Mononuclear cell (primary cell): ENCODE data around the gene PDX1. TPM values are rescaled to one million over a fixed set of nuclear protein-coding genes. Genes with fewer than 3 reads are reported as not detected.

Experiments used
- H3K27me3 ChIP-seq: 2 replicates; pipeline ENCODE4 v1.6.0; 2011; ENCODE audit warnings: low read length, control low read depth; ENCODE audit not compliant: insufficient read depth
- H3K4me1 ChIP-seq: 2 replicates; pipeline ENCODE4 v1.5.1; 2011; ENCODE audit warnings: mild to moderate bottlenecking, low read length, control low read depth; ENCODE audit not compliant: insufficient read depth
- H3K4me3 ChIP-seq: 2 replicates; pipeline ENCODE4 v1.5.1; 2011; ENCODE audit warnings: mild to moderate bottlenecking, low read length, moderate library complexity
- H3K9me3 ChIP-seq: 2 replicates; pipeline ENCODE4 v1.5.1; 2011; ENCODE audit warnings: low read depth, mild to moderate bottlenecking, control low read depth, low read length
- total RNA-seq: library from RNA; depleted of rRNA; stranded (reverse); fragments of >200 nt; gene quantifications from one replicate; pipeline ENCODE4 v1.2.3, GENCODE V29; 2012

The PDX1 gene
- total RNA-seq: not detected

DNA sequence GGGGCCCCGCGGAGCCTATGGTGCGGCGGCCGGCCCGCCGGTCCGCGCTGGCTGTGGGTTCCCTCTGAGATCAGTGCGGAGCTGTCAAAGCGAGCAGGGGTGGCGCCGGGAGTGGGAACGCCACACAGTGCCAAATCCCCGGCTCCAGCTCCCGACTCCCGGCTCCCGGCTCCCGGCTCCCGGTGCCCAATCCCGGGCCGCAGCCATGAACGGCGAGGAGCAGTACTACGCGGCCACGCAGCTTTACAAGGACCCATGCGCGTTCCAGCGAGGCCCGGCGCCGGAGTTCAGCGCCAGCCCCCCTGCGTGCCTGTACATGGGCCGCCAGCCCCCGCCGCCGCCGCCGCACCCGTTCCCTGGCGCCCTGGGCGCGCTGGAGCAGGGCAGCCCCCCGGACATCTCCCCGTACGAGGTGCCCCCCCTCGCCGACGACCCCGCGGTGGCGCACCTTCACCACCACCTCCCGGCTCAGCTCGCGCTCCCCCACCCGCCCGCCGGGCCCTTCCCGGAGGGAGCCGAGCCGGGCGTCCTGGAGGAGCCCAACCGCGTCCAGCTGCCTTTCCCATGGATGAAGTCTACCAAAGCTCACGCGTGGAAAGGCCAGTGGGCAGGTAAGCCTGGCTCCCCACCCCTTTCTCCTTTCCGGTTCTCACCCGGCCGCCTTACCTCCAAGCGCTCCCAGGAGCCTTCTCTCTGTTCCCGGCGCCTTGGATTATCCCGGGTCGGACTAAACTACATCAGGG lies at the start of gene PDX1:
PDX1 (plus strand) TSS at position 67 of the 743 bp plus-strand sequence; CDS start at position 206, 139 bp downstream.
- no peaks in the 10 kb centered on the region for H3K9me3 ChIP-seq
- H3K27me3 ChIP-seq: peaks cover 94% of the 10 kb centered on the region
- H3K4me3 ChIP-seq: no peak within 1 kb of the TSS
- H3K4me1 ChIP-seq: peaks cover 36% of the 10 kb centered on the region

DNA sequence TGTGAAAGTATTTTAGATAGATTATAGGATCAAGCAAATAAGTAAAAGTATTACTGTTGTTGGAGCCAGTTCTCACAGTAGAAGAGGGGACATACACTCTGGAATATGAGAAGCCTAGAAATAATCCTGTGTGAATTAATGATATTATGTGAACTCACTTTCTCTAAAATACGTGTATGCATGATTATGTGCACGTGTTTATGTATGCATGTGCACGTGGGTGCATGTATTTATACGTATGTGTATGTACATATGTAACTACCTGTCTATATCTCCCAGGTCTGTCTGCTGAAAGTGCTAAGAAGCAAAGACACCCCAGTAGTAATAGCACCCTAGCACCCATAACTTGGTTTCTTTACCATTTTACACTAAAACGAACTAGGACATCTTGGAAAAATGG lies 41.5 kb upstream of the PDX1 start:
- Histone ChIP-seq H3K9me3 (no peaks in the 10 kb centered on the region), H3K27me3 (peaks cover 63% of the 10 kb centered on the region)

DNA sequence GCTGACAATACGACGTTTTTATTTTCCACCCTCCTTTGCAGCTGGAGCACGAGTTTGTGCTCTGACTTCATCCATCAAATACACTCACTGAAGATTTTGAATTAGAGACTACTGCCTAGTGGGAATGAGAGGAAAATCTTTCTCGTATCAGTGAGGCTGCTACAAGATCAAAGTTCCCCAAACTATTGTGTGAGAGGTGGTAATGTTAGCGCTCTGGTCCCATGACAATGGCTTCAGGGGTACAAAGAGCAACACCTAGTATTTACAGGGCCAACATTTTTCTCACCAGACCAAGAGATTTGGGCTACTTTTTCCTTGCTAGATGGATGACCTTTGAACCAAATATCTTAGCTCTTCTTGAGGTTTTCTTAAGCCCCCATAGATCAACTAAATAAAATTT lies 30.3 kb upstream of the PDX1 start:
- no peak overlapping the region for H3K4me3 ChIP-seq
- H3K4me1 ChIP-seq: no peaks in the 10 kb centered on the region
- peaks cover 42% of the 10 kb centered on the region for H3K27me3 ChIP-seq
- peaks cover 11% of the 10 kb centered on the region for H3K9me3 ChIP-seq

More for the DNA sequence above, 41.5 kb upstream of the PDX1 start:
- Histone ChIP-seq H3K4me1 (no peaks in the 10 kb centered on the region), H3K4me3 (no peak overlapping the region)

DNA sequence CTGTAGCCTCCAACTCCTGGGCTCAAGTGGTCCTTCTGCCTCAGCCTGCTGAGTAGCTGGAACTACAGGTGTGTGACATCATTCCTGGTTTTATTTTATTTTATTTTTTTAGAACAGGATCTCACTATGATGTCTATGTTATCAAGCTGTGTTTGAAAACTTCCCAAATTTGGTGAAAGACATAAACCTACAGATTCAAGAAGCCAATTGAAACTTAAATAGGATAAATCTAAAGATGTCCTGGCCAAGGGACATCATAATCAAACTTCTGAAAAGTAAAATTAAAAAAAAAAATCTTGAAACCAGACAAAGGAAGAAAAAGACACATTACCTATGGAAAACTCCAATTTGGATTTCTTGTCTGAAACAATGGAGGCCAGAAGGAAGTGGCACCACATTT lies 23.1 kb upstream of the PDX1 start:
- Histone ChIP-seq H3K27me3 (peaks cover 61% of the 10 kb centered on the region), H3K4me1 (no peaks in the 10 kb centered on the region), H3K9me3 (peaks cover 9% of the 10 kb centered on the region), H3K4me3 (no peak overlapping the region)

DNA sequence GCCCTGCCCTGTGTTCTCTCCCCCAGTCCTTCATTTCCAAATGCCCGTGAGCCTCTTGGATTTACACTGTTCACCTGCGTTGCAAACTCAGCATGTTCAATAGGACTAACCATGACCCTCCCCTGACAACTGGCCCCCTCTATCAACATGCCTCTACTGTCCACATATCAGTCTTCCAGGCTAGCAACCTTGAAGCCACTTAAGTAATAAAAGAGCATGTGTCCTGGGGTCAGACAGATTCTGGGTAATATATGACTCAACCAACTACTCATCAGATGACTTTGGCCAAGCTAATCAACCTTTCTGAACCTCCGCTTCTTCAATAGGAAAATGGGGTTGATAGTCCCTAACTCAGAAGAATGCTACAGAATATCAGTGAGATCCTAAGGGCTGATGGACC lies 15.1 kb upstream of the PDX1 start:
- H3K9me3 ChIP-seq: no peaks in the 10 kb centered on the region
- H3K4me3 ChIP-seq: no peak overlapping the region
- H3K27me3 ChIP-seq: peaks cover 53% of the 10 kb centered on the region
- H3K4me1 ChIP-seq: no peaks in the 10 kb centered on the region

- H3K4me3 ChIP-seq: no peak overlapping the region
- no peaks in the 10 kb centered on the region for H3K4me1 ChIP-seq
- peaks cover 54% of the 10 kb centered on the region for H3K27me3 ChIP-seq
- H3K9me3 ChIP-seq: no peaks in the 10 kb centered on the region
Measured at GRCh38 chr13:27905650-27906049, 14.2 kb upstream of the PDX1 start.

DNA sequence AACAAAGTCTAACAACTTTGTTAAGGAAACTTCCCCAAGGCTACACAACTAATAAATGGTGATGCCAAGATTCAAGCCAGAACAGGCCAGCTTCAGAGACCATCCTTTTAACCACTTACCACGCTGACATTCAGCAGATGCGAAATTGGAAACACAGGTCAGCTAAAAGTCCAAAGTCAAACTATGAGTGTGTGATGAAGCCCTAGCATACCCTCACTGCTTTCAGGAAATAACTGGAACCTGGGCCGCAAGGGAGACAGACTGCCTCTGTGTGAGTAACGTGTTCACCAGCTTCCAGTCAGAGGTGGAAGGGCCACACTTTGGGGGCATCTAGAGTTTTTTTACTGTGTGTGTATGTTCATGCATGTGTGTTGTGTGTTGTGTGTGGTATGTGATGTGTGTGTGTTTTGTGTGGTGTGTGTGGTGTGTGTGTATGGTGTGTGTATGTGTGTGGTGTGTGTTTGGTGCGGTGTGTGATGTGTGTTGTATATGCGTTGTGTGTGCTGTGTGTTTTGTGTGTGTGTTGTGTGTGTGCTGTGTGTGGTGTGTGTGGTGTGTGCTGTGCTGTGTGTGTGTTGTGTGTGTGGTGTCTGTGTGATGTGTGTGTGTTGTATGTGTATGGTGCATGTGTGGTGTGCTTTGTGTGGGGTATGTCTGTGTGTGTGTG lies 12.5 kb upstream of the PDX1 start:
- H3K27me3 ChIP-seq: peaks cover 57% of the 10 kb centered on the region

DNA sequence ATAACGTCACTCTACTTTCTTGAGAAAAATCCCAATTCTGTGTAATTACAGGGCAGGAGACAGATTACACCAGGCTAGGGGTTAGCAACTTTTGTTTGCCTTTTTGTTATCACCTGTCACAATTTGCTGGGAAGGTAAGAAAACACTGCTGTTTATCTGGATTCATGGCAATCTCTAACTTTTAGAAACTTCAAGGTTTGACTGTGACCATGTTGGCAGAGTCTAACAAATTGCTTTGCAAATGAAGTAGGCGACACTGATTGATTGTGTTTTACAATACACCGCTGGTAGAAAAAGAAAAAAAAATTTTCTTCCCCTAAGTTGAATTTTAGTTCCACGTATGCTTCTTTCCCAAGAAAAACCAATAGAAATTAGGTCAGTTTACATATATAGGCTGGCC lies 10.4 kb upstream of the PDX1 start:
- peaks cover 62% of the 10 kb centered on the region for H3K27me3 ChIP-seq

More for the DNA sequence above, 12.5 kb upstream of the PDX1 start:
- no peaks in the 10 kb centered on the region for H3K9me3 ChIP-seq
- no peak overlapping the region for H3K4me3 ChIP-seq
- no peaks in the 10 kb centered on the region for H3K4me1 ChIP-seq

GRCh38 chr13:27911521-27911920 lies 8.3 kb upstream of the PDX1 start:
- H3K4me3 ChIP-seq: no peak overlapping the region
- no peaks in the 10 kb centered on the region for H3K9me3 ChIP-seq
- no peaks in the 10 kb centered on the region for H3K4me1 ChIP-seq
- H3K27me3 ChIP-seq: peaks cover 66% of the 10 kb centered on the region

More for the DNA sequence above, 10.4 kb upstream of the PDX1 start:
- H3K9me3 ChIP-seq: no peaks in the 10 kb centered on the region
- no peak overlapping the region for H3K4me3 ChIP-seq
- no peaks in the 10 kb centered on the region for H3K4me1 ChIP-seq

DNA sequence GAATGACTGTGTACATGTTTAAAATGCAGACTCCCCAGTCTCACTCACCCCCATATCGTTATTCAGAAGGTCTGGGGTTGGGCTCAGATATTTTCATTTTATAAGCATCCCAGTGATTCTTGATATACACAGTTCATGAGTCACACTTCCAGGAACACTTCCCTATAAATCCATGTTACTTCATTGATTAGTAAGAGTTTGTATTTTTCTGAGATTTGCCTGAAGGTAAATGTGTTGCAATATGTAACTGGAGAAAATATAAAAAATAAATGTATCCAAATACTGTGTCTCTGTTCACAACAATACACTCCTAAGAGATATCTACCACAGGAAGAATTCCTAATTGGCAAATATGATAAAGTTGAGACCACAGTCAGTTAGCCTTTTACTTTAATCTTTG lies 6.6 kb upstream of the PDX1 start:
- Histone ChIP-seq H3K4me1 (peaks cover 10% of the 10 kb centered on the region), H3K27me3 (peaks cover 74% of the 10 kb centered on the region), H3K9me3 (no peaks in the 10 kb centered on the region), H3K4me3 (no peak overlapping the region)

- H3K27me3 ChIP-seq: peaks cover 82% of the 10 kb centered on the region
- H3K4me1 ChIP-seq: peaks cover 22% of the 10 kb centered on the region
- no peak overlapping the region for H3K4me3 ChIP-seq
- no peaks in the 10 kb centered on the region for H3K9me3 ChIP-seq
Measured at GRCh38 chr13:27915301-27916207, 4.2 kb upstream of the PDX1 start.

DNA sequence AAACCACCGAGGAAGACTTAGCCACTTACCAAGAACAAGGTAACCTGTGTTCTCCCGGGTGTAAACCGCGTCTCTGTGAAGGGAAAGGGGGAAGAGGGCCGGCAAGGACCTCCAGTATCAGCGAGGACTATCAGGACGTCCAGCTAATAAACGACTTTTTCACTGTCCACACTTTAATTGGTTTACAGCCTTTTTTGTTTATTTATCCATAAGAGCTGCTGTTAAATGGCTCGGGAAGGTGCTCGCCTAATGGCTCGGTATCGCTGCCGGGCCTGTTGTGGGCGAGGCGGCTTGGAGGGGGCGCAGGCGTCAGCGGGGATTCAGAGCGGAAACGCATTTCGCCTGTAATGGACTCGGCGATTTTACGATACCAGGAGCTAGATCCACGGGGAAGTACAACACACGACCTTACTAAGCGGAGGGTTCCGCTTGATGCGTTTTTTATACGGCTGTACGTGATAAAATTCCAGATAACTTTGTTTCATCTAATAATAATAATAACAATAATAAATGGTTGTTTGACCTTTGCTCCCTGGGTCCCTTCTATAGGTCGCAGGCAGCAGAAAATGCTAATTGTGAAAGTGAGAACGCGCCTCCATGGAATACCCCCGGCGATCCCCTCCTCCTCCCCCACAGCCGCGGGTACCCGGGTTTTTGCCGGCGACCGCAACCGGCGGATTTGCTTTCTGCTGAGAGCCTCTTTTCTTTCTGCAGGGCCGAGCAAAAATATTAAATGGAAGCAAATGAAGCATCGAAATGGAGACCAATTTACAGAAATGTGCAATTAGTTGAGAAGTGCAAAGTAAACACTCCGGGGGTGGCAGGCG lies 2.5 kb upstream of the PDX1 start:
- Histone ChIP-seq H3K9me3 (no peaks in the 10 kb centered on the region), H3K27me3 (peaks cover 88% of the 10 kb centered on the region), H3K4me1 (peaks cover 36% of the 10 kb centered on the region), H3K4me3 (no peak overlapping the region)

DNA sequence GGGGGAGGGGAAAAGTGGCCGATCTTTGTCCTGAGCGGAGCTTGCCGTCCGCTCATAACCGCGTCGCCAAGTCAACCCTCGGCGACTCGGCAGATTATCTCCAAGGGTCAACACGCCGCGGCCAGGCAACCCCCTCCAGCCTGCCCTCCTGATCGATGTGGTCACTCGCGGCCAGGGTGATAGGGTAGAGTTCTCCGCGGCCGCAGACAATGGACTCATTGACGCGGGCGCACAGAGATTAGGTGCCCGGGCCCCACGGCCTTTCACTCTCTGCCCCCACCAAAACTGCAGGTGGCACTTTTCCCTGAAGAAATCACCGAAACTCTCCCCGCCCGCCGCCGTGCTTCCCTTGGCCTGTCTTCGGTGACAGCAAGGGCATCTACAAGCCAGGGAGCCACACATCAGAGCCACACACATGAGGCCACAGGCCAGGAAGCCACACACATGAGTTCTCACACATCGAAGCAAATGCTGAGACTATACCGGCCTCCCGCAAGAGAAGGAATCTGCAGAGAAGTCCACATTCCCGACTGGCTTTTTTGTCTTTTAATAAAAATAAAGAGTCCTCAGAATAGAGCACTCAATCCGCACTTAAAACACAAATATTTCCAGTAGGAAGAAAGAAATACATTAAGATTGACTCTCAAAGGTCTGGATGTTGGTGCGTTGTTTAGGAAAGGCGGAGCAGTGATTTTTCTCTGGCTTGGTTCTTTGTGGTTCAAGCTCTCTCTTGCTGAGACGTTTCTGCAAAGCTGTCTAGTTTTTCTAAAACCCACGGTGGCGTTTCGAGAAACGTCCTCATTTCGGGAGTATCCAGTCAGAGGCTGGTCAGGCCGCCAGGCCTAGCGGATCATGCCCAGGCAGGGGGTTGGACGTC lies 1.5 kb upstream of the PDX1 start:
- no peak overlapping the region for H3K4me3 ChIP-seq
- peaks cover 93% of the 10 kb centered on the region for H3K27me3 ChIP-seq
- no peaks in the 10 kb centered on the region for H3K9me3 ChIP-seq
- H3K4me1 ChIP-seq: peaks cover 36% of the 10 kb centered on the region
